Esophagus muscularis mucosa (tissue), 3 donors: ENCODE measurements around the gene ASB2.

ENCODE experiments used
- EP300 ChIP-seq: sonication (generic); formaldehyde crosslinking; IDR thresholded peaks from one replicate; pipeline ENCODE4 v1.6.1; 2017; ENCODE audit warnings: antibody characterized with exemption
- TF ChIP-seq, protein P1 (sequence below), 3 experiments: fragments of 200-600 bp in 2 of 3; fragments of 450-650 bp in 1 of 3; sonication (generic) in 2 of 3; IDR thresholded peaks; one replicate each; pipeline ENCODE4 v1.5.1; 2017 to 2019; ENCODE audit warnings: antibody characterized with exemption in 3 of 3, mild to moderate bottlenecking in 2 of 3, moderate library complexity in 1 of 3

DNA sequence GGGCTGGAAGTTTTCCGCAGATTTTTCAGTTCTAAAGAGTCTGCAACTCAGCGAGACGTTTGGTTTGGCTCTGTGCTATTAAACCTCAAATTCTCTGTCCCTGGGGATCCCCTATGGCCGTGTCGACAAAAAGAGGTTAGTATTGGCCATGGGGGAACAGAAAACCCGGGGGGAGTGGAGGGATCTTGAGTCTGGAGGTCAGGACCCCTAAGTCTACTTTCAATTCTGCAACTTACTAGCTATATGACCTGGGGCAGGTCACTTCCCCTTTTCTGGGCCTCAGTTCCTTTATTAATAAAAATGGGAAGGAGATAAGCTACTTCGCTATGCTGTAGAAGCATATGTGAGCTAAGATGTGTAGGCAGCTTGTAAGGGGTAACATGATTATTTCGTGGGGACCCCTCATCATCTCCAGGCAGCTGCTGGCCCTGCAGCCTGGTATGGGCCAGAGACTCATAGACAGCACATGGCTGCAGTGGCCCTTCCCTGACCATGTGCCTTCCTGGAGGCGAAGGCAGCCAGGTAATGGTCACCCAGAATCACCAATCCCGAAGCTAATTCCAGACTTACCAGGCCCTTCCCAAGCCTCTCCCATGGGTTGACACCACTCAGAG, 8.6 kb downstream of the ASB2 start:
- TF ChIP-seq, protein P1, sequence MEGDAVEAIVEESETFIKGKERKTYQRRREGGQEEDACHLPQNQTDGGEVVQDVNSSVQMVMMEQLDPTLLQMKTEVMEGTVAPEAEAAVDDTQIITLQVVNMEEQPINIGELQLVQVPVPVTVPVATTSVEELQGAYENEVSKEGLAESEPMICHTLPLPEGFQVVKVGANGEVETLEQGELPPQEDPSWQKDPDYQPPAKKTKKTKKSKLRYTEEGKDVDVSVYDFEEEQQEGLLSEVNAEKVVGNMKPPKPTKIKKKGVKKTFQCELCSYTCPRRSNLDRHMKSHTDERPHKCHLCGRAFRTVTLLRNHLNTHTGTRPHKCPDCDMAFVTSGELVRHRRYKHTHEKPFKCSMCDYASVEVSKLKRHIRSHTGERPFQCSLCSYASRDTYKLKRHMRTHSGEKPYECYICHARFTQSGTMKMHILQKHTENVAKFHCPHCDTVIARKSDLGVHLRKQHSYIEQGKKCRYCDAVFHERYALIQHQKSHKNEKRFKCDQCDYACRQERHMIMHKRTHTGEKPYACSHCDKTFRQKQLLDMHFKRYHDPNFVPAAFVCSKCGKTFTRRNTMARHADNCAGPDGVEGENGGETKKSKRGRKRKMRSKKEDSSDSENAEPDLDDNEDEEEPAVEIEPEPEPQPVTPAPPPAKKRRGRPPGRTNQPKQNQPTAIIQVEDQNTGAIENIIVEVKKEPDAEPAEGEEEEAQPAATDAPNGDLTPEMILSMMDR (IDR thresholded peaks at IDR 0.05) = no peak
- no peak for TF ChIP-seq EP300
